Ishikawa (cell line): ENCODE data around the gene LAMC1.
A peak's percentile ranks its signal among the peaks of the same experiment; 100 is the strongest.

Source experiments
- CEBPB ChIP-seq: IDR thresholded peaks from 2 replicates; pipeline ENCODE4 v1.6.1; 2012
- CREB1 ChIP-seq: IDR thresholded peaks from 2 replicates; pipeline ENCODE4 v1.6.1; 2012; ENCODE audit warnings: low read depth
- EGR1 ChIP-seq: IDR thresholded peaks from 2 replicates; pipeline ENCODE4 v1.6.1; 2012
- EP300 ChIP-seq: IDR thresholded peaks from 2 replicates; pipeline ENCODE4 v1.6.1; 2012; ENCODE audit warnings: borderline replicate concordance
- FOXM1 ChIP-seq: IDR thresholded peaks from 2 replicates; pipeline ENCODE4 v1.6.1; 2012; ENCODE audit warnings: low read depth, borderline replicate concordance
- NFIC ChIP-seq: IDR thresholded peaks from 2 replicates; pipeline ENCODE4 v1.6.1; 2012
- RAD21 ChIP-seq: IDR thresholded peaks from 2 replicates; pipeline ENCODE4 v1.6.1; 2012; ENCODE audit warnings: low read depth
- TAF1 ChIP-seq: IDR thresholded peaks from 2 replicates; pipeline ENCODE4 v1.6.1; 2012; ENCODE audit warnings: low read depth, mild to moderate bottlenecking
- TCF12 ChIP-seq: IDR thresholded peaks from 2 replicates; pipeline ENCODE4 v1.6.1; 2012; ENCODE audit warnings: low read depth
- TEAD4 ChIP-seq: IDR thresholded peaks from 2 replicates; pipeline ENCODE4 v1.6.1; 2012
- YY1 ChIP-seq: IDR thresholded peaks from 2 replicates; pipeline ENCODE4 v1.6.1; 2012; ENCODE audit warnings: low read depth
- ZBTB7A ChIP-seq: IDR thresholded peaks from 2 replicates; pipeline ENCODE4 v1.6.1; 2012; ENCODE audit warnings: low read depth
- TF ChIP-seq, protein P1 (sequence below): IDR thresholded peaks from 2 replicates; pipeline ENCODE4 v1.6.1; 2012
- TF ChIP-seq, protein P2 (sequence below): IDR thresholded peaks from 2 replicates; pipeline ENCODE4 v1.6.1; 2012; ENCODE audit warnings: low read depth, mild to moderate bottlenecking
- TF ChIP-seq, protein P3 (sequence below): IDR thresholded peaks from 2 replicates; pipeline ENCODE4 v1.6.1; 2012

LAMC1 gene

DNA sequence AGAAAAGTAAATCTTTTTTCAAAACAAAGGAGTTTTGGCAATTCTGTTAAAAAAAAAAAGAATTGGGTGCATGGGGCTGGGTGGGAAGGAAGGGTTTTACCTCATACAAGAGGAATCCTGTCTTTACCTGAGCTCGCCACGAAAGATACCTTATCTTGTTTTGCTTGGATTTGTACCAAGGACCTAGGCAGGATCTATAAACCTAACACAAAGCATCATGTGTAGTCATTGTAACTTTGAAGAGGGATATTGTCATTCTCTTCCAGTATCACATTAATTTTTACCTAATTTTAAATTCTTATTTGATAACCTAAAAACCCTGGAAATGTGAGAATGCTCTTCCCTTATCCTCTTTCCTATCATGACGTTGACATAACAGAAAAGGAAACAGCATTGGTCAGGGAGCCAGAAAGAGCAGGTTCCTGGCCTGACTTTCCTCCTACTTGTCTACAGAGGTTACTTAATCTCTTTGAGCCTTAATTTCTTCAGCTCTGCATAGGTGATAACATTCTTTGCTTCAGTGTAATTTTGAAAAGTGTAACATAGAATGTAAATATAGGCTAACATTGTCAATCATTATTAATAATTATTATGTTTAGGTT lies 4.0 kb upstream of the LAMC1 start:
- TF ChIP-seq, protein P1, sequence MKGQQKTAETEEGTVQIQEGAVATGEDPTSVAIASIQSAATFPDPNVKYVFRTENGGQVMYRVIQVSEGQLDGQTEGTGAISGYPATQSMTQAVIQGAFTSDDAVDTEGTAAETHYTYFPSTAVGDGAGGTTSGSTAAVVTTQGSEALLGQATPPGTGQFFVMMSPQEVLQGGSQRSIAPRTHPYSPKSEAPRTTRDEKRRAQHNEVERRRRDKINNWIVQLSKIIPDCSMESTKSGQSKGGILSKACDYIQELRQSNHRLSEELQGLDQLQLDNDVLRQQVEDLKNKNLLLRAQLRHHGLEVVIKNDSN: no peak
- no peak for TF ChIP-seq TCF12

DNA sequence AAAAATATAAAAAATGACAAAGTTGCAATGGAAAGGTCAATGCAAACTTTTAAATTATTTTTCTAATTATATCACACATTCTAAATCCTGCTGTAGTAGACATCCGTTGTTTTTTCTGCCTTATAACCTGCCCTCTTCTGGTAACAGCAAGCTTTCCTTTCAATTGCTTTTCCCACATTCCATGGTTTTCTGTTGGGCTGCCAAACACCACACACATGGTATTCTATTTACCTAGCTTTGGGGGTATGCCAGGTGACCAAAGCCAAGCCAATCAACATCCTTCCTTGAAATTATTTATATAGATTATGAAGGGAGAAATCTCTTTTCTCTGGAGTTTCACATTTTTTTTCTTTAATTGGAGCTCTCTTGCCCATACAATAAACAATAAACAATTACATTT lies 3.4 kb upstream of the LAMC1 start:
- TF ChIP-seq EGR1 (no peak), YY1 (no peak), RAD21 (no peak), TEAD4 (peak; percentile 57; the same call in 1 of the 2 replicates), CEBPB (no peak)
- TF ChIP-seq, protein P1: no peak

DNA sequence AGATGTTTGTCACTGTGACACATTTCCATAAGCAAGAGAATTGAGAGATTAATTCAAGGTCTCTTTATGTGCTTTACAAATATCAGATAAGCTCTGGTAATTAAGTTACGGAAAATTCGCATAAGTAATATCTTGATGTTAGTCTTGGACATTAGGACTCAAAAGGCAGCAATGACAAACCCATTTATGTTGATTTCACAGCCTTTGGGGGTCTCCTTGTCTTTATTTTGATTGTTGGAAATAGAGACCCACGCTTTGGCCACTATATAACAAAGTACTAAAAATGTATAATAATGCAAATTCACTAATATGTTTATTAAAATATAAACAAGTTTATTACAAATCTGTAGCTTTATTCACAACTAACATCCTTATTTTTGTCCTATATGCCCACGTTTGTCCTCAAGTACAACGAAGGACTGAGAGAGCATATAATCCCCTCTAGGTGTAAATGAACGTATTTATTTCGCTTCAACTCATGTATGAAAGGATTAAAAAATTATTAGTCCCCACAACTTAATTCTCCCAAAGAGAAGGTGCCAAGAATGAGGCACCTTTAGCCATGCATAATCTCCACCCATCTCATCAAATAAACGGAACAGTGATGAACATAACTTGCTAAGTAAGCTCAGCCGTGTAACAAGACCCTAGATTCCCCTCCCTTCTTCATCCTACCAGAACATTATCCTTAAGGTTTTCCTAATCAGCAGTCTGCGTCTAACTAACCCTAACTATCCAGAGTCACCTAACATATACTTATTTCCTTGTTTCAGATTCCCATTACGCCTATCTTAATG lies 1.6 kb upstream of the LAMC1 start:
- no peak for TF ChIP-seq TEAD4
- TF ChIP-seq TCF12: no peak
- TF ChIP-seq NFIC: no peak
- no peak for TF ChIP-seq RAD21
- TF ChIP-seq, protein P1: no peak
- no peak for TF ChIP-seq YY1
- TF ChIP-seq FOXM1: no peak
- TF ChIP-seq CEBPB: no peak
- no peak for TF ChIP-seq TAF1
- TF ChIP-seq CREB1: no peak
- TF ChIP-seq ZBTB7A: no peak
- TF ChIP-seq, protein P2, sequence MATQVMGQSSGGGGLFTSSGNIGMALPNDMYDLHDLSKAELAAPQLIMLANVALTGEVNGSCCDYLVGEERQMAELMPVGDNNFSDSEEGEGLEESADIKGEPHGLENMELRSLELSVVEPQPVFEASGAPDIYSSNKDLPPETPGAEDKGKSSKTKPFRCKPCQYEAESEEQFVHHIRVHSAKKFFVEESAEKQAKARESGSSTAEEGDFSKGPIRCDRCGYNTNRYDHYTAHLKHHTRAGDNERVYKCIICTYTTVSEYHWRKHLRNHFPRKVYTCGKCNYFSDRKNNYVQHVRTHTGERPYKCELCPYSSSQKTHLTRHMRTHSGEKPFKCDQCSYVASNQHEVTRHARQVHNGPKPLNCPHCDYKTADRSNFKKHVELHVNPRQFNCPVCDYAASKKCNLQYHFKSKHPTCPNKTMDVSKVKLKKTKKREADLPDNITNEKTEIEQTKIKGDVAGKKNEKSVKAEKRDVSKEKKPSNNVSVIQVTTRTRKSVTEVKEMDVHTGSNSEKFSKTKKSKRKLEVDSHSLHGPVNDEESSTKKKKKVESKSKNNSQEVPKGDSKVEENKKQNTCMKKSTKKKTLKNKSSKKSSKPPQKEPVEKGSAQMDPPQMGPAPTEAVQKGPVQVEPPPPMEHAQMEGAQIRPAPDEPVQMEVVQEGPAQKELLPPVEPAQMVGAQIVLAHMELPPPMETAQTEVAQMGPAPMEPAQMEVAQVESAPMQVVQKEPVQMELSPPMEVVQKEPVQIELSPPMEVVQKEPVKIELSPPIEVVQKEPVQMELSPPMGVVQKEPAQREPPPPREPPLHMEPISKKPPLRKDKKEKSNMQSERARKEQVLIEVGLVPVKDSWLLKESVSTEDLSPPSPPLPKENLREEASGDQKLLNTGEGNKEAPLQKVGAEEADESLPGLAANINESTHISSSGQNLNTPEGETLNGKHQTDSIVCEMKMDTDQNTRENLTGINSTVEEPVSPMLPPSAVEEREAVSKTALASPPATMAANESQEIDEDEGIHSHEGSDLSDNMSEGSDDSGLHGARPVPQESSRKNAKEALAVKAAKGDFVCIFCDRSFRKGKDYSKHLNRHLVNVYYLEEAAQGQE: no peak
- no peak for TF ChIP-seq EGR1

DNA sequence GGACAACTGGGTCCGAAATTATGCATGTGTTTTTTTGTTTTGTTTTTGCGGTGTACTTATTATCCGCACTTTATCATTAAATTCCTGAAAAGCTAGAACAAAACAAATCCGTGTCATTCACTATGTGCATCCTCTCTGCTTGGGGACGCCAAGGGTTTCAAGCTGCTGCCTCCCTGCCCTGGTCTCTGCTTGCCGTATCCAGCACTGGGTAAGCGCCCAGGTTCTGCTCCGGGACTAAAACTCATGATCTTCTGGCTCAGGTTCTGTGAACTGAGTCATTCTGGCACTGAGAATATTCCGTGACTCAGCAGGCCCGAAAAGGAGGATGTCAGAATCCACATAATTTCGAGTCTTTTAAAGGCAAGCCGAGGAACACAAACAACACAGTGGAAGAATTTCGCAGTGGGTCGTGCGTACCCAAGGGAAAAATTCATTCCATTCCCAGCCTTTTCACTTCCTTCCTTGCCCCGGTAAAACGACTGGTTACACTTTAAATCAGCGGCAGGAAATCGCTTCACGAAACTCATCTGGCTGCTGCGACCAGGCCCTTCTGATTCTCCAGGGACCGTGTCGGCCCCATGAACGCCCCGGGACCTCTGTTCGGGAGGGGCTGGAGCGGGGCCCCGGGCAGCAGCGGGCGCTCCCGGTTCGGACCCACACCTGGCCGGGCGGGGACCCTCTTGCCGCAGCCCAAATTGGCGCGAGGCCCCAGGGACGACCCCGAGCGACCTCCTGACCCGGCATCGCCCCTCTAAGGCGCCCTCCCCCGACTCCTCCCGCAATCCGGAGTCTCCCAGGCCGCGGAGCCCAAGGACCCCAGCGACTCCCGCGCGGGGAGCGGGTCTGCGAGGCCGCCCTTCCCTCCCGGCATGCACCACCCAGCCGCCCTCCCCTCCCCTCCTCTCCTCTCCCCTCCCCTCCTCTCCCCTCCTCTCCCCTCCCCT lies 746 bp upstream of the LAMC1 start:
- TF ChIP-seq NFIC (peak; percentile 89), FOXM1 (no peak), TAF1 (peak; percentile 54; the same call in 1 of the 2 replicates), TCF12 (peak; percentile 24; the same call in 1 of the 2 replicates), ZBTB7A (peak; percentile 96), CREB1 (no peak), YY1 (no peak; the same call in 1 of the 2 replicates), CEBPB (no peak), TEAD4 (peak; percentile 23; the same call in 1 of the 2 replicates), EGR1 (no peak)
- TF ChIP-seq, protein P3, sequence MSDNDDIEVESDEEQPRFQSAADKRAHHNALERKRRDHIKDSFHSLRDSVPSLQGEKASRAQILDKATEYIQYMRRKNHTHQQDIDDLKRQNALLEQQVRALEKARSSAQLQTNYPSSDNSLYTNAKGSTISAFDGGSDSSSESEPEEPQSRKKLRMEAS: peak; percentile 28; the same call in 1 of the 2 replicates

DNA sequence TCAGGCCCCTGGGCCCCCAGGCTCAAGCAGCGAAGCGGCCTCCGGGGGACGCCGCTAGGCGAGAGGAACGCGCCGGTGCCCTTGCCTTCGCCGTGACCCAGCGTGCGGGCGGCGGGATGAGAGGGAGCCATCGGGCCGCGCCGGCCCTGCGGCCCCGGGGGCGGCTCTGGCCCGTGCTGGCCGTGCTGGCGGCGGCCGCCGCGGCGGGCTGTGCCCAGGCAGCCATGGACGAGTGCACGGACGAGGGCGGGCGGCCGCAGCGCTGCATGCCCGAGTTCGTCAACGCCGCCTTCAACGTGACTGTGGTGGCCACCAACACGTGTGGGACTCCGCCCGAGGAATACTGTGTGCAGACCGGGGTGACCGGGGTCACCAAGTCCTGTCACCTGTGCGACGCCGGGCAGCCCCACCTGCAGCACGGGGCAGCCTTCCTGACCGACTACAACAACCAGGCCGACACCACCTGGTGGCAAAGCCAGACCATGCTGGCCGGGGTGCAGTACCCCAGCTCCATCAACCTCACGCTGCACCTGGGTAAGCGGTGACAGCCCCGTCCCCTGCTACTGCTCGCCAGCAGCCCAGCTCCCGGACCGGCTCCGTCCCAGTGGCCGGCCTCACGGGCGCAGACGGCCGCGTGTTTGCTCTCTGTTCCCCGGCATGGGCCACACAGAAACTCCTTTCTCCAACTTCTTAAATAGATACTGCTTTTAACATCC lies 539 bp downstream of the LAMC1 start:
- TF ChIP-seq TCF12 (no peak), RAD21 (peak; percentile 45; the same call in 1 of the 2 replicates), TEAD4 (no peak), TAF1 (0 out of 2 replicates have a peak, but pooled peaks have one; percentile 20), FOXM1 (no peak), ZBTB7A (peak; percentile 72; the same call in 1 of the 2 replicates), NFIC (no peak), YY1 (0 out of 2 replicates have a peak, but pooled peaks have one; percentile 42), CEBPB (no peak), EP300 (no peak)
- TF ChIP-seq, protein P3: peak; percentile 90
- TF ChIP-seq, protein P1: no peak
